Activated CD4-positive, alpha-beta T cell treated with anti-CD3 and anti-CD28 coated beads for 36 hours (primary cell): Measurements from ENCODE around the gene RIC3. TPM values are rescaled to one million over a fixed set of nuclear protein-coding genes. Genes with fewer than 3 reads are reported as not detected.

Experiments
- ATAC-seq: fragments of 200-7000 bp; cut with Tn5 transposase; one replicate; pipeline ENCODE4 v1.10.0; 2021; ENCODE audit warnings: mild to moderate bottlenecking, moderate library complexity
- CTCF ChIA-PET: fragments of 350-600 bp; sonication (Branson Sonifier 250); formaldehyde crosslinking; loops from one replicate; lab custom pipeline; 2021; ENCODE audit warnings: antibody characterized with exemption; lab: Charles Lee
- POLR2A ChIA-PET: fragments of 350-600 bp; sonication (Branson Sonifier 250); formaldehyde crosslinking; loops from one replicate; lab custom pipeline; 2021; ENCODE audit warnings: antibody characterized with exemption, inconsistent platforms; lab: Charles Lee
- DNase-seq: peaks from one replicate; pipeline ENCODE4 v3.0.0-alpha.2; 2020
- H3K27ac Mint-ChIP-seq: one replicate; pipeline ENCODE4 v1.8.0; 2021; ENCODE audit warnings: mixed read lengths
- H3K27me3 Mint-ChIP-seq: one replicate; pipeline ENCODE4 v1.8.0; 2021; ENCODE audit warnings: mixed read lengths
- H3K36me3 Mint-ChIP-seq: one replicate; pipeline ENCODE4 v1.8.0; 2021; ENCODE audit warnings: low read depth, mixed read lengths
- H3K4me1 Mint-ChIP-seq: one replicate; pipeline ENCODE4 v1.8.0; 2021; ENCODE audit warnings: mixed read lengths
- H3K4me3 Mint-ChIP-seq: one replicate; pipeline ENCODE4 v1.8.0; 2021; ENCODE audit warnings: mild to moderate bottlenecking, moderate library complexity, mixed read lengths
- H3K9me3 Mint-ChIP-seq: one replicate; pipeline ENCODE4 v1.8.0; 2021; ENCODE audit warnings: low read depth, mixed read lengths
- intact Hi-C, 2 experiments: fragments of 100-400 bp; cut with DNase I in 1 of 2; cut with micrococcal nuclease in 1 of 2; formaldehyde crosslinking; loops; one replicate each; pipeline versions ENCODE4 v1.14.2 to v1.15.1; 2022 to 2024; cut with DNase I, micrococcal nuclease
- total RNA-seq, 2 experiments: library from RNA; stranded (reverse); gene quantifications; one replicate each; pipeline ENCODE4 v1.2.3, GENCODE V29; 2021

Gene RIC3
- total RNA-seq, 2 experiments from 2014 or later, result 13.9 to 15.8 TPM

DNA sequence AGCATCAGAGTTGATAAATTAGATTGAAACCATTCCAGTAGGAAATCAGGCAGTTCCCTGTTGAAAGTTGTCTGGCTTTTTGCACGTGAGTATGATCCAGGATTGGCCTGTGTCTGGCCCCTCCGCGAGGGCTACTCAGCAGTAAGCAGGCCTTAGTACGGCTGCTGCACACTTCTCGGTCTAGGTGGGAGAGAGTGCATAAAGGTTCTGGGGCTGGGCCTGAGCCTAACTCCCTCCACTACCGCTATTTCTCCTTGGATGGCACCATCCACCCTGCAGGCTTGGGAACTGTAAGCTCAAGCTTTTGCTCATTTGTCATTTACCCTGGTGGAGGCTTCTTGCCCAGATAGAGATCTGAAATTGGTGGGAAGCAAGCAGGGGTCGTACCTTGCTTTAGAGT lies 65.9 kb downstream of the RIC3 start:
- no peak overlapping the region for H3K4me3 Mint-ChIP-seq
- no peaks in the 10 kb centered on the region for H3K9me3 Mint-ChIP-seq
- no peaks in the 10 kb centered on the region for H3K27me3 Mint-ChIP-seq
- H3K36me3 Mint-ChIP-seq, result no peaks in the 10 kb centered on the region
- H3K4me1 Mint-ChIP-seq, result no peaks in the 10 kb centered on the region
- no peak overlapping the region for H3K27ac Mint-ChIP-seq
- POLR2A ChIA-PET, result no interaction called here
- DNase-seq (no peak), ATAC-seq (no peak)
- intact Hi-C loops, result no loop called here
- CTCF ChIA-PET, result interaction anchor here (1.4 kb wide), 1 partner anchor 69 kb away, joined by 5 read pairs; no protein-coding TSS in a partner anchor

- intact Hi-C loops, result no loop called here
- DNase-seq (no peak), ATAC-seq (no peak)
- Mint-ChIP-seq H3K27ac (no peak overlapping the region), H3K9me3 (no peaks in the 10 kb centered on the region), H3K27me3 (no peaks in the 10 kb centered on the region), H3K4me3 (no peak overlapping the region), H3K36me3 (no peaks in the 10 kb centered on the region), H3K4me1 (no peaks in the 10 kb centered on the region)
- ChIA-PET CTCF (interaction anchor here (0.6 to 1.4 kb wide), 3 partner anchors 69 to 208 kb away, joined by 3 to 5 read pairs (median 3); no protein-coding TSS in a partner anchor), POLR2A (interaction anchor here (0.6 kb wide), 1 partner anchor 453 kb away, joined by 4 read pairs; no protein-coding TSS in a partner anchor)
Measured at GRCh38 chr11:8102296-8102915, 66.4 kb downstream of the RIC3 start.

- ATAC-seq, result no peak
- no peaks in the 10 kb centered on the region for H3K27me3 Mint-ChIP-seq
- CTCF ChIA-PET, result interaction anchor here (0.7 to 4.3 kb wide), 4 partner anchors 65 to 531 kb away, joined by 3 to 86 read pairs (median 31); no protein-coding TSS in a partner anchor
Measured at GRCh38 chr11:8101421-8101820, 67.4 kb downstream of the RIC3 start.

GRCh38 chr11:8100605-8101004 lies 68.2 kb downstream of the RIC3 start:
- ChIA-PET POLR2A (no interaction called here), CTCF (interaction anchor here (0.6 to 4.3 kb wide), 12 partner anchors 12 to 516 kb away, joined by 3 to 86 read pairs (median 6); partner anchors contain the start of gene EIF3F)
- Mint-ChIP-seq H3K9me3 (no peaks in the 10 kb centered on the region), H3K4me1 (no peaks in the 10 kb centered on the region), H3K4me3 (no peak overlapping the region), H3K36me3 (no peaks in the 10 kb centered on the region), H3K27ac (no peak overlapping the region), H3K27me3 (no peaks in the 10 kb centered on the region)
- intact Hi-C loops, result no loop called here
- DNase-seq (no peak), ATAC-seq (no peak)

More at GRCh38 chr11:8101421-8101820, 67.4 kb downstream of the RIC3 start:
- Mint-ChIP-seq H3K9me3 (no peaks in the 10 kb centered on the region), H3K36me3 (no peaks in the 10 kb centered on the region), H3K27ac (no peak overlapping the region), H3K4me1 (no peaks in the 10 kb centered on the region), H3K4me3 (no peak overlapping the region)
- intact Hi-C loops, result no loop called here
- no peak for DNase-seq
- POLR2A ChIA-PET, result no interaction called here

GRCh38 chr11:8100158-8100557 lies 68.7 kb downstream of the RIC3 start:
- no peak overlapping the region for H3K27ac Mint-ChIP-seq
- DNase-seq (no peak), ATAC-seq (no peak)
- H3K9me3 Mint-ChIP-seq, result no peaks in the 10 kb centered on the region
- CTCF ChIA-PET, result interaction anchor here (0.6 to 4.3 kb wide), 21 partner anchors 9 to 1014 kb away, joined by 3 to 86 read pairs (median 5); partner anchors contain the start of gene EIF3F
- intact Hi-C loops, result no loop called here
- POLR2A ChIA-PET, result no interaction called here
- no peaks in the 10 kb centered on the region for H3K36me3 Mint-ChIP-seq
- H3K27me3 Mint-ChIP-seq, result no peaks in the 10 kb centered on the region
- H3K4me3 Mint-ChIP-seq, result no peak overlapping the region
- H3K4me1 Mint-ChIP-seq, result no peaks in the 10 kb centered on the region

- Mint-ChIP-seq H3K4me1 (no peaks in the 10 kb centered on the region), H3K27me3 (no peaks in the 10 kb centered on the region), H3K36me3 (no peaks in the 10 kb centered on the region), H3K4me3 (no peak overlapping the region), H3K27ac (no peak overlapping the region), H3K9me3 (no peaks in the 10 kb centered on the region)
- peak; percentile 77 for DNase-seq
- POLR2A ChIA-PET, result interaction anchor here (0.8 kb wide), 1 partner anchor 112 kb away, joined by 3 read pairs; the partner anchor contains the start of gene EIF3F
- CTCF ChIA-PET, result interaction anchor here (0.6 to 4.3 kb wide), 39 partner anchors 10 to 1014 kb away, joined by 3 to 86 read pairs (median 5); partner anchors contain the start of genes EIF3F and TUB
- intact Hi-C loops, result loop anchor here (1.0 to 2.0 kb wide), 5 partner anchors 66 to 207 kb away; no protein-coding TSS in a partner anchor
- ATAC-seq, result peak; percentile 74
Measured at GRCh38 chr11:8099291-8099899, 69.4 kb downstream of the RIC3 start.

DNA sequence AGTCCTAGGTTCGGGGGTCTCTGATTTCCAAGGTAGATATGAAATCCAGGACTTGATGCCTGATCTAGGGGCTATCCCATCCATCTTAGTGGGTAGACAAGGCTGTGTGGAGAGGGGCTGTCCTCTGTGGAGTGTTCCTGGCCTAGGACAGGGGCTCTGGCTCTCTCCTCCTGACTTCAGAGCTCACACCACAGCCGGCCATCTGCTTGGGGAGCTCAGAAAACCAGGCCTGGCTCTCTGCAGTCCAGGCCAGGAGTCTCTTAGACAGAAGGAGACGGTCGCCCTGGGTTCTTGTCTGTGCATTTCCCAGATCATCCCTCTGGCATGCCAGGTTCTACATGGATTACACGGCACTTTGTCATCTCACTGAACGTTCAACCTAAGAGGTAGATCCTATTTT lies 69.9 kb downstream of the RIC3 start:
- intact Hi-C loops, result loop anchor here (1.0 to 2.0 kb wide), 5 partner anchors 66 to 206 kb away; no protein-coding TSS in a partner anchor
- H3K27me3 Mint-ChIP-seq, result no peaks in the 10 kb centered on the region
- no peak overlapping the region for H3K4me3 Mint-ChIP-seq
- POLR2A ChIA-PET, result interaction anchor here (0.8 kb wide), 1 partner anchor 112 kb away, joined by 3 read pairs; the partner anchor contains the start of gene EIF3F
- CTCF ChIA-PET, result interaction anchor here (0.9 to 4.3 kb wide), 33 partner anchors 10 to 205 kb away, joined by 3 to 86 read pairs (median 6); partner anchors contain the start of genes EIF3F and TUB
- ATAC-seq (no peak), DNase-seq (no peak)
- no peak overlapping the region for H3K27ac Mint-ChIP-seq
- H3K9me3 Mint-ChIP-seq, result no peaks in the 10 kb centered on the region
- H3K36me3 Mint-ChIP-seq, result no peaks in the 10 kb centered on the region
- H3K4me1 Mint-ChIP-seq, result no peaks in the 10 kb centered on the region

- ATAC-seq (no peak), DNase-seq (no peak)
- H3K36me3 Mint-ChIP-seq, result no peaks in the 10 kb centered on the region
- no peak overlapping the region for H3K27ac Mint-ChIP-seq
- H3K4me3 Mint-ChIP-seq, result no peak overlapping the region
- no peaks in the 10 kb centered on the region for H3K4me1 Mint-ChIP-seq
- POLR2A ChIA-PET, result no interaction called here
- intact Hi-C loops, result loop anchor here in 1 of 2 experiments (2.0 kb wide), 2 partner anchors 66 to 206 kb away; no protein-coding TSS in a partner anchor
- no peaks in the 10 kb centered on the region for H3K27me3 Mint-ChIP-seq
- CTCF ChIA-PET, result interaction anchor here (0.9 to 4.3 kb wide), 22 partner anchors 10 to 203 kb away, joined by 3 to 86 read pairs (median 8); partner anchors contain the start of gene TUB
- no peaks in the 10 kb centered on the region for H3K9me3 Mint-ChIP-seq
Measured at GRCh38 chr11:8098361-8098760, 70.5 kb downstream of the RIC3 start.

DNA sequence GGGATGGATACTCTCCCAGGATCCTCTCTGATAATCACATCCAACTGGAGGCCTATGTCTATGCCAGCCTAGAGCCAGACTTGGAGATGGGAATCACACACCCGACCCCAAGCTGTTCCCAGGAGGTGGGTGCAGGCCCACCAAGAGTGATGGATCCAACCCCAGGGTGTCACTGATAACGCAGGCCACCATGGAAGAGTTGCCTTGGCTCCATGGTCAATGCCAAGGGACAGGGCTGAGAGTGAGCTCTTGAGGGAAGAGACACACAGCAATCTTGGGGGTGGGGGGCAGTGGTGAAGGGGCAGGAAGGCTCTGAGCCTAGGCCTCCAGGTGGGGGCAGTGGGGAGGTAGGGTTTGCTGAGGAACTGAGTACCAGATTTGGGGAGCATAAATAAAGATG lies 70.9 kb downstream of the RIC3 start:
- no peak overlapping the region for H3K4me3 Mint-ChIP-seq
- intact Hi-C loops, result loop anchor here in 1 of 2 experiments (2.0 kb wide), 2 partner anchors 65 to 205 kb away; no protein-coding TSS in a partner anchor
- H3K9me3 Mint-ChIP-seq, result no peaks in the 10 kb centered on the region
- ATAC-seq, result no peak
- ChIA-PET CTCF (interaction anchor here (1.0 to 4.3 kb wide), 8 partner anchors 9 to 94 kb away, joined by 3 to 86 read pairs (median 8); no protein-coding TSS in a partner anchor), POLR2A (no interaction called here)
- no peaks in the 10 kb centered on the region for H3K36me3 Mint-ChIP-seq
- DNase-seq, result no peak
- H3K4me1 Mint-ChIP-seq, result no peaks in the 10 kb centered on the region
- H3K27me3 Mint-ChIP-seq, result no peaks in the 10 kb centered on the region
- no peak overlapping the region for H3K27ac Mint-ChIP-seq

DNA sequence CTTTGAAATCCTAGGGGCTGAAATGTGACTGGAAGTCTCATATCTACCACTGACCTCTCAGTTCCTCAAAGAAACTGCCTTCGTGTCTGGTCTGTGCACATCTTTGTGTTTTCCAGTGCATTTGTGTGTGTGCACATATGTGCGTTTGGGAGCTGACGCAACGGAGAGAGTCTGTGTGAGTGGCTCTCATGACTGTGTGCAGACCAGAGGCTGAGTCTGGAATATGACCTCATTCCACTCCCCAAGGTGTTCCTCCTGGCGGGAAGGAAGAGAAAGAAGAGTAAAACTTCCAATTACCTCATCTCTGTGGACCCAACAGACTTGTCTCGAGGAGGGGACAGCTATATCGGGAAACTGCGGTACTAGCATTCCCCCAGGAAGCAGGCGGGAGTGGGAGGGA lies 71.4 kb downstream of the RIC3 start:
- Mint-ChIP-seq H3K9me3 (no peaks in the 10 kb centered on the region), H3K27ac (no peak overlapping the region), H3K4me3 (no peak overlapping the region), H3K36me3 (no peaks in the 10 kb centered on the region), H3K27me3 (no peaks in the 10 kb centered on the region), H3K4me1 (no peaks in the 10 kb centered on the region)
- ChIA-PET POLR2A (no interaction called here), CTCF (interaction anchor here (3.3 to 4.3 kb wide), 2 partner anchors 9 to 61 kb away, joined by 50 to 86 read pairs; no protein-coding TSS in a partner anchor)
- DNase-seq (no peak), ATAC-seq (no peak)
- intact Hi-C loops, result no loop called here

DNA sequence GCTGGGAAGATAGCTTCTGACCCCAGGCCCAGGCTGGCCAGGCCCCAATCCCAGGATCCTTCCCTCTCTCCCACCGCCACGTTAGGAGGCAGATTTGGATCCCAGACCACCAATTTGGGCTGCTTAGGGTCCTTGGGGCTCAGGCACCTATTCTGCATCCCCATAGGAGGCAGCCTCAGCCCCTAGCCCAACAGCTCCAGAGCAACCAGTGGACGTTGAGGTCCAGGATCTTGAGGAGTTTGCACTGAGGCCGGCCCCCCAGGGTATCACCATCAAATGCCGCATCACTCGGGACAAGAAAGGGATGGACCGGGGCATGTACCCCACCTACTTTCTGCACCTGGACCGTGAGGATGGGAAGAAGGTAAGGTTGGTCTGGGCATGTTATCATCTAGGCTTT lies 71.8 kb downstream of the RIC3 start:
- H3K36me3 Mint-ChIP-seq, result no peaks in the 10 kb centered on the region
- H3K27me3 Mint-ChIP-seq, result no peaks in the 10 kb centered on the region
- no peak overlapping the region for H3K27ac Mint-ChIP-seq
- H3K4me1 Mint-ChIP-seq, result no peaks in the 10 kb centered on the region
- H3K4me3 Mint-ChIP-seq, result no peak overlapping the region
- DNase-seq (no peak), ATAC-seq (no peak)
- intact Hi-C loops, result no loop called here
- no peaks in the 10 kb centered on the region for H3K9me3 Mint-ChIP-seq
- ChIA-PET CTCF (interaction anchor here (3.3 to 8.3 kb wide), 3 partner anchors 9 to 91 kb away, joined by 50 to 86 read pairs (median 56); no protein-coding TSS in a partner anchor), POLR2A (no interaction called here)
